PC-3 (cell line): ENCODE results near the gene RASL10A.

Experiments
- EZH2 ChIP-seq: fragments of 300-600 bp; sonication (generic); IDR thresholded peaks from one replicate; pipeline ENCODE4 v1.6.1; 2017; ENCODE audit warnings: antibody characterized with exemption, mild to moderate bottlenecking, low read length; ENCODE audit not compliant: unreplicated experiment
- EZH2phosphoT487 ChIP-seq: fragments of 300-600 bp; sonication (generic); IDR thresholded peaks from 2 replicates; pipeline ENCODE4 v1.6.1; 2018; ENCODE audit warnings: mild to moderate bottlenecking, antibody characterized with exemption, low read length, borderline replicate concordance
- TF ChIP-seq, protein P1 (sequence below): fragments of 300-600 bp; sonication (generic); conservative IDR thresholded peaks from 2 replicates; pipeline ENCODE4 v1.5.1; 2017; ENCODE audit warnings: antibody characterized with exemption, low read depth, mild to moderate bottlenecking, low read length

- TF ChIP-seq, protein P1, sequence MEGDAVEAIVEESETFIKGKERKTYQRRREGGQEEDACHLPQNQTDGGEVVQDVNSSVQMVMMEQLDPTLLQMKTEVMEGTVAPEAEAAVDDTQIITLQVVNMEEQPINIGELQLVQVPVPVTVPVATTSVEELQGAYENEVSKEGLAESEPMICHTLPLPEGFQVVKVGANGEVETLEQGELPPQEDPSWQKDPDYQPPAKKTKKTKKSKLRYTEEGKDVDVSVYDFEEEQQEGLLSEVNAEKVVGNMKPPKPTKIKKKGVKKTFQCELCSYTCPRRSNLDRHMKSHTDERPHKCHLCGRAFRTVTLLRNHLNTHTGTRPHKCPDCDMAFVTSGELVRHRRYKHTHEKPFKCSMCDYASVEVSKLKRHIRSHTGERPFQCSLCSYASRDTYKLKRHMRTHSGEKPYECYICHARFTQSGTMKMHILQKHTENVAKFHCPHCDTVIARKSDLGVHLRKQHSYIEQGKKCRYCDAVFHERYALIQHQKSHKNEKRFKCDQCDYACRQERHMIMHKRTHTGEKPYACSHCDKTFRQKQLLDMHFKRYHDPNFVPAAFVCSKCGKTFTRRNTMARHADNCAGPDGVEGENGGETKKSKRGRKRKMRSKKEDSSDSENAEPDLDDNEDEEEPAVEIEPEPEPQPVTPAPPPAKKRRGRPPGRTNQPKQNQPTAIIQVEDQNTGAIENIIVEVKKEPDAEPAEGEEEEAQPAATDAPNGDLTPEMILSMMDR: no peak
- TF ChIP-seq EZH2 (no peak), EZH2phosphoT487 (no peak)
Observed at GRCh38 chr22:29299136-29299900, 16.2 kb downstream of the RASL10A start.
